T-helper 17 cell (primary cell): Measurements from ENCODE around the gene C1orf21. TPM values are rescaled to one million over a fixed set of nuclear protein-coding genes. Genes with fewer than 3 reads are reported as not detected.
"Not testable (repeated sequence)": the region's sequence is repeated elsewhere in the genome, so short reads cannot be mapped to it uniquely, and the experiment has no call there.

ENCODE experiments used
- ATAC-seq: fragments of 150-1000 bp; cut with Tn5 transposase; 2 replicates; pipeline ENCODE4 v1.10.0; 2021; ENCODE audit warnings: mild to moderate bottlenecking, moderate library complexity
- DNase-seq, 3 donors: peaks; one replicate each; pipeline versions ENCODE4 v3.0.0 to v3.0.0-alpha.2; 2020 to 2021
- H3K9me3 ChIP-seq: one replicate; pipeline ENCODE4 v1.7.0; 2013; ENCODE audit warnings: low read length, mild to moderate bottlenecking; ENCODE audit not compliant: control insufficient read depth, poor library complexity, severe bottlenecking
- H3K27ac Mint-ChIP-seq: one replicate; pipeline ENCODE4 v1.8.0; 2022; ENCODE audit warnings: mild to moderate bottlenecking, moderate library complexity, mixed read lengths
- H3K27me3 Mint-ChIP-seq: one replicate; pipeline ENCODE4 v1.8.0; 2022; ENCODE audit warnings: mixed read lengths
- H3K36me3 Mint-ChIP-seq: one replicate; pipeline ENCODE4 v1.8.0; 2022; ENCODE audit warnings: low read depth, mixed read lengths
- H3K4me1 Mint-ChIP-seq: one replicate; pipeline ENCODE4 v1.8.0; 2022; ENCODE audit warnings: mild to moderate bottlenecking, mixed read lengths
- H3K4me3 Mint-ChIP-seq: one replicate; pipeline ENCODE4 v1.8.0; 2022; ENCODE audit warnings: mild to moderate bottlenecking, moderate library complexity, mixed read lengths
- total RNA-seq, 4 donors: library from RNA in 2 of 4; stranded (reverse) in 2 of 4; gene quantifications; one replicate each; pipeline ENCODE4 v1.2.3 and lab custom pipeline; 2022 to 2026

Gene C1orf21, protein sequence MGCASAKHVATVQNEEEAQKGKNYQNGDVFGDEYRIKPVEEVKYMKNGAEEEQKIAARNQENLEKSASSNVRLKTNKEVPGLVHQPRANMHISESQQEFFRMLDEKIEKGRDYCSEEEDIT
- total RNA-seq (1 to 10 TPM in 1 of 2 donors, under 1 TPM in 1; 0.78 to 1.1 TPM), total RNA-seq (lab: John Stamatoyannopoulos, UW) (0.30 to 2.9 reads per million in 2 donors)

DNA sequence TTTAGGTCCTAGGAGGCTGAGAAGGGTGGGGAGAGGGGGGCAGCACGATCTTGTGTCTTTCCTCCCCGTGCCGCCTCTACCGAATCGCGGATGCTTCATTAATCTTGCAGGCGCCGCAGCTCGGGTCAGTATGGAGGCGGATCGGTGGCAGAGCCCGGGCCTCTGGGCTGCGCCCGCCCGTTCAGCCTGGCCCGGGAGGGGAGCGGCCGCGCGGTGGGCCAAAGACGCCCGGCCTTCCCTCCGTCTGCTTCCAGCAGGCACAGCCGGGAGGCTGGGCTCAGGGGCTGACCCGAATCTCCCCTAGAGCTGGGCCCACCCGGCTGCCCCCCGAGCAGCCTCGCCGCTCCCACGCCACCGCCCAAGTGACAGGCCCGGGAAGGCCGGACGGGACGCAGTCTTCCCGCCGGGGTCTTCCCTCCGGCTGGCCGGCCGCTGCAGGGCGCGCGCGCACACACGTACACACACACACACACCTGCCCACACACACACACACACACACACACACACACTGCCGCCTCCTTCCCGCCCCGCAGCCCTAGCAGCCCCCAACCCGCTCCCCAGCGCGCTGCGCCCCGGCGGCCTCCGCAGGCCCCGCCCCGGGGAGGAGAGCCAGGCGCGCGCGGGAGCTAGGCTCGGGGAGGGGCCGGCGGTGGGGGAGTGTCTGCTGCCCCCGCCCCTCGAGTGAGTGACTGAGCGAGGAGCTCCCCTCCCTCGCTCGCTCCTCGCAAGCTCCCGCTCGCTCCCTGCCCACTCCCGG is at the start of gene C1orf21:
C1orf21 (plus strand) TSS at position 718 of the 757 bp plus-strand sequence. CDS start 90,481 bp downstream, outside the sequence.
- peaks cover 6% of the 10 kb centered on the region for H3K36me3 Mint-ChIP-seq
- DNase-seq = peak; percentile 21 to 36 (median 29)
- peaks cover 82% of the 10 kb centered on the region for H3K27me3 Mint-ChIP-seq
- H3K9me3 ChIP-seq = no peaks in the 10 kb centered on the region
- peak within 1 kb of the TSS; percentile 92 for H3K4me3 Mint-ChIP-seq
- H3K4me1 Mint-ChIP-seq = peaks cover 13% of the 10 kb centered on the region
- peak; percentile 88 for ATAC-seq
- H3K27ac Mint-ChIP-seq = no peak within 1 kb of the TSS

DNA sequence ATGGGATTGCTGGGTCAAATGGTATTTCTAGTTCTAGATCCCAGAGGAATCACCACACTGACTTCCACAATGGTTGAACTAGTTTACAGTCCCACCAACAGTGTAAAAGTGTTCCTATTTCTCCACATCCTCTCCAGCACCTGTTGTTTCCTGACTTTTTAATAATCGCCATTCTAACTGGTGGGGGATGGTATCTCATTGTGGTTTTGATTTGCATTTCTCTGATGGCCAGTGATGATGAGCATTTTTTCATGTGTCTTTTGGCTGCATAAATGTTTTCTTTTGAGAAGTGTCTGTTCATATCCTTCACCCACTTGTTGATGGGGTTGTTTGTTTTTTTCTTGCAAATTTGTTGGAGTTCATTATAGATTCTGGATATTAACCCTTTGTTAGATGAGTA is 49.0 kb upstream of the C1orf21 start:
- not testable (repeated sequence) for H3K9me3 ChIP-seq, ATAC-seq, H3K36me3 Mint-ChIP-seq, DNase-seq, H3K4me3 Mint-ChIP-seq, H3K27ac Mint-ChIP-seq, H3K27me3 Mint-ChIP-seq, H3K4me1 Mint-ChIP-seq

DNA sequence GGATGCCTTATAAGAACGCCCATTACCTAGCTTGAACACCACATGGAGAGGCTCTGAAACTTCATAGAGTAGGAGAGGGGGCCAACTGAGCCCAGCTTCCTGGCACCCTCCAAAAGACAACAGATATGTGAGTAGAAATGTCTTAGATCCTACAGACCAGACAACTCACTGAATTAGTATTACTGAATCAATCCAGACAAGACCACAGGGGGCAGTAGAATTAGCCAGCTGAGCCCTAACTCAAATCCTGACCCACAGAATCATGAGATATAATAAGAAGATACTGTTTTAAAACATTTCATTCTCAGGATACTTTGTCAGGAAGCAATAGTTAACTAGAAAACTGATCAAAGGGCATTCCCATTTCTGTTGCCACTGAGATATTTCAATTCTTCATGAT is 45.8 kb upstream of the C1orf21 start:
- H3K36me3 Mint-ChIP-seq = no peaks in the 10 kb centered on the region
- H3K4me1 Mint-ChIP-seq = no peaks in the 10 kb centered on the region
- H3K27ac Mint-ChIP-seq = no peak overlapping the region
- DNase-seq (no peak), ATAC-seq (no peak)
- no peaks in the 10 kb centered on the region for H3K27me3 Mint-ChIP-seq
- no peaks in the 10 kb centered on the region for H3K9me3 ChIP-seq
- H3K4me3 Mint-ChIP-seq = no peak overlapping the region

DNA sequence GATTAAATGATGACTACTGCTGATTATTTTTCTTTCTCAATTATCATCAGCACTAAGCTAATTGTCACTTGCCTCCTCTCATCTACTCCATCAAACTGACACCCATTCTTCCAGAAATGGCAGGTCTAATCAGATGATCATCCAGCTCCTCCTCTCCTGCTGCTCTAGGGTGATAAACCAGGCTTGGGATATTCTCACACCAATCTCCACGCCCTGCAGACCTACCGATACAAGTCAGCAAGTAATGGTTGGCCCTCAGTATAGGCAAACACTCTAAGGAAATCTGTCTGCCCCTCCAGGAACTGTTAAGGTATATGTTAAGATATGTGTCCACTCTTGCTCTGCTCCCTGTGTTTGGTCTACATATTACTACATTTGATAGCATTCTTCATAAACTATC is 36.3 kb upstream of the C1orf21 start:
- Mint-ChIP-seq H3K4me1 (no peaks in the 10 kb centered on the region), H3K27me3 (peaks cover 23% of the 10 kb centered on the region), H3K36me3 (no peaks in the 10 kb centered on the region), H3K4me3 (no peak overlapping the region), H3K27ac (no peak overlapping the region)
- no peak for ATAC-seq
- no peak for DNase-seq
- H3K9me3 ChIP-seq = no peaks in the 10 kb centered on the region

DNA sequence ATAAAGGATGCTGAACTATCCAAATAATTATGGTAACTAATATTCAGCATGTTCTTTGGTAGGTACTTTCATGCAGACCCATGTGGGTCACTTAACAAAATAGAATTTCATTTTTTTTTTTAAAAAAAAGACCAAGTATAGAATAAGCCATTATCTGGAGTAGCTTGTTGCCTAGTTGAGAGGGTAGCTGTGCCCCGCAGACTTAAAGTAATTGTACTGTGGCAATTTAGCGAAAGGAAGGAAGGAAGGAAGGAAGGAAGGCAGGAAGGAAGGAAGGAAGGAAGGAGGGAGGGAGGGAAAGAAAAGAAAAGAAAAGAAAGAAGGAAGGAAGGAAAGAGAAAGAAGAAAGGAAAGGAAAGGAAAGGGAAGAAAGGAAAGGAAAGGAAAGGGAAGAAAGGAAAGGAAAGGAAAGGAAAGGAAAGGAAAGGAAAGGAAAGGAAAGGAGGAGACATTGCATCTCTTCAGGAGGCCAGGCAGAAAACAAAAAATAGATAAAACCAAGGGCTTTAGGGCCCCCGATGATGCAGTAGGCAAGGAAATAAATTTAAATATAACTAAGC is 35.3 kb upstream of the C1orf21 start:
- peaks cover 26% of the 10 kb centered on the region for H3K27me3 Mint-ChIP-seq
- H3K4me1 Mint-ChIP-seq = no peaks in the 10 kb centered on the region
- peaks cover 3% of the 10 kb centered on the region for H3K36me3 Mint-ChIP-seq
- ATAC-seq = no peak
- DNase-seq = no peak
- H3K9me3 ChIP-seq = no peaks in the 10 kb centered on the region
- no peak overlapping the region for H3K4me3 Mint-ChIP-seq
- H3K27ac Mint-ChIP-seq = no peak overlapping the region

DNA sequence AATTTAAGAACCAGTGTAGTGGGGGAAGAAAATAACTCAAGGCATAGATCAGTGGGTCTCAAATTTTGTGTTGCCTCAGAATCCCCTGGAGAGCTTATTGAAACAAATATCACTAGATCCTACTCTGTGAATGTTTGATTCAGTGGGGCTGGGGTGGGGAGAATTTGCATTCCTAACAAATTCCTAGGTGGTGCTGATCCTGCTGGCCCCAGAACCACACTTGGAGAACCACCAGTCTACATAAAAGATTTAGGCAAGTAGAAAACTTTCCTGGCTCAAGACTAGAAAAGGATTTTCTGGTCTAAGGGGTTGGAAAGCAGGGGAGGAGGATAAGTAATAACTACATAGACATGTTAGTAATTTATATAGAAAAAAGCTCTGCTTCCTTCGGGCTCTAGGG is 34.1 kb upstream of the C1orf21 start:
- Mint-ChIP-seq H3K4me1 (no peaks in the 10 kb centered on the region), H3K27ac (no peak overlapping the region), H3K27me3 (peaks cover 26% of the 10 kb centered on the region), H3K36me3 (peaks cover 3% of the 10 kb centered on the region), H3K4me3 (no peak overlapping the region)
- ATAC-seq = no peak
- no peaks in the 10 kb centered on the region for H3K9me3 ChIP-seq
- DNase-seq = no peak

DNA sequence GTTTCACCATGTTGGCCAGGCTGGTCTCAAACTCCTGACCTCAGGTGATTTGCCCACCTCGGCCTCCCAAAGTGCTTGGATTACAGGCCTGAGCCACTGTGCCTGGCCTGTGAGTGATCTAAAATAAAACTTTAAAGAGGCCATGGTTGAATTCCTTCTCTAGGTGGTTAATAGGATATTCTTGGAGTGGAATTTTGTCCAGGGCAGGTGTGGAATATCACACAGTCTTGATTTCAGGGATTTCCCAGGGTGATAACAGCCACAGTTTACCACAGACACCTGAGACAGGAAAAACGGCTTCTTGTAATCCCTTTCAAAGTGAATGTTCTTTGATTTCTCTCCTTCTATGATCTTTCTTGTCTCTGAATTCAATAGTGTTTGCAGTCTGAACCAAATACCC is 32.1 kb upstream of the C1orf21 start:
- Mint-ChIP-seq H3K27ac (no peak overlapping the region), H3K4me3 (no peak overlapping the region), H3K4me1 (no peaks in the 10 kb centered on the region), H3K27me3 (peaks cover 26% of the 10 kb centered on the region), H3K36me3 (peaks cover 3% of the 10 kb centered on the region)
- H3K9me3 ChIP-seq = no peaks in the 10 kb centered on the region
- no peak for ATAC-seq
- DNase-seq = no peak

DNA sequence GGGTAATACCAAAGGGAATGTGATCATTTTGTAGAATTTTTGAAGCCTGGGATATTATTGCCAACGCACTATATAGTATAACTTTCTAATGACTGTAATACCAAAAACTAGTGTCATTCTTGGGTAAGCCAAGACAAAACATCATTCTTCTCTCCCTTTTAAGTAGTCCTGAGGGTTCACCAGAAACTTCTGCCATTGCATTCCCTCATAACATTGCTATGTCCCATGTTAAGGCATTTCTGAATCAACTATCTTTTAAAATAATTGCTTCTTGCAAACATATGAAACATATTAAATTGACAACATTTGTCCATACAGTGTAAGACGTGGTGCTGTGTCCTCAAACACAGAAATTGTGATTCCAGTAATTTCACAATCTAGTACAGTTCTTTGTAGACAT is 29.9 kb upstream of the C1orf21 start:
- H3K27me3 Mint-ChIP-seq = peaks cover 40% of the 10 kb centered on the region
- ATAC-seq (no peak), DNase-seq (no peak)
- no peak overlapping the region for H3K4me3 Mint-ChIP-seq
- H3K4me1 Mint-ChIP-seq = no peaks in the 10 kb centered on the region
- H3K36me3 Mint-ChIP-seq = peaks cover 3% of the 10 kb centered on the region
- no peaks in the 10 kb centered on the region for H3K9me3 ChIP-seq
- H3K27ac Mint-ChIP-seq = no peak overlapping the region

DNA sequence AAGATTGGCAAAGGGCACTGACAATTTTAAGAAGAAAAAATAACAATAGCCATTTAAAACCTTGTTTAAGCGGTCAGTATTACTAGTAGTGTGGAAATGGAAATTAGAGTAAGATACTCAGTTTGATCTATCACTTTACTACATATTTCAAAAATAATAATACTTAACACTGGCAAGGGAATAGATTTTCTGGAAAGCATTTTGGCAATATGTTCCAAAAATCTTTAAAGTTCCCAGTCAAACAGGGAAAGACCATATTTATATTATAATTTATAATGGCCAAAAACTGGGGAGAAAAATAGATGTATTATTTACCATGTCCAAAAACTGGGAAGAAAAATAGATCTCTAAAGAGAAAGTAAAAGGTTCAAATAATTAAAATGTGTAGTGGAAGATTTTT is 28.6 kb upstream of the C1orf21 start:
- Mint-ChIP-seq H3K36me3 (peaks cover 3% of the 10 kb centered on the region), H3K4me3 (no peak overlapping the region), H3K4me1 (no peaks in the 10 kb centered on the region), H3K27ac (no peak overlapping the region), H3K27me3 (peaks cover 32% of the 10 kb centered on the region)
- no peaks in the 10 kb centered on the region for H3K9me3 ChIP-seq
- ATAC-seq (no peak), DNase-seq (no peak)

DNA sequence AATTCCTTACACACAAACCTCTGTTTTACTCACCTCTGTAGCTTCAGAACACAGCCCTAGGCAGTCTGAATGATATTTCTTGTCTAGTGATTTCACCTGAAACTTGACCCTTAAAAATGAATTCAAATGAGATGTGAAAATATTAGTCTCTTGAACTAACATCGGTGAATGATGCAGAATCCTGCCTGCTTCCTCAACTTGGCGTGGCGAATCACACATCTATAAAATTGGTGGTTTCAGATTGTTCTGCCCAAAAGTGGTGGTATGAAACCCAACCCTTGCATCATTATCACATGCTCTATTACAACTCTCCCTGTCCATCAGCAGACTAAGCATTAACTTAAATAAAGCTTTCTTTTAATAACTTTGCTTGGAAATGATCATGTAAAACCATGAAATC is 26.9 kb upstream of the C1orf21 start:
- ATAC-seq = no peak
- Mint-ChIP-seq H3K4me1 (no peaks in the 10 kb centered on the region), H3K27me3 (peaks cover 37% of the 10 kb centered on the region), H3K4me3 (no peak overlapping the region), H3K36me3 (peaks cover 3% of the 10 kb centered on the region), H3K27ac (no peak overlapping the region)
- no peak for DNase-seq
- no peaks in the 10 kb centered on the region for H3K9me3 ChIP-seq

DNA sequence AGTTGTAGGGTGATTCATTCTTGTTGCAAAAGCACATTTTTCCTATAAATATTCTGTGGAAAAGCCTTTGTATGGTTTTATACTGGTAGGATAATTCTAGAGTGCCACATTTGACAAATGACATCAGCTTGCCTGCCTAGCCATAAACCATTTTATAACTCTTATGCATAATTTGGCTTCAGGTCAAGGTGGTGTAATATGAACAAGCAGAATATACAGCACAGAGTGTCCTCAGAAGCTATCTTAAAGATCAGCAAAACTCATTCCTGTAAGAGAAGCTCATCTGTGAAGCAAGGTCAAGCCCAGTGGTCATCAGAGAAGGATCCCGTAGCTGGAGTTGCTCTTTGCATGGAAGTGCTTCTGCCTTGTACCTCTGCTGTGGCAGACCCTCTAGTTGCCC is 24.0 kb upstream of the C1orf21 start:
- Mint-ChIP-seq H3K4me1 (no peaks in the 10 kb centered on the region), H3K4me3 (no peak overlapping the region)
- ATAC-seq = no peak

DNA sequence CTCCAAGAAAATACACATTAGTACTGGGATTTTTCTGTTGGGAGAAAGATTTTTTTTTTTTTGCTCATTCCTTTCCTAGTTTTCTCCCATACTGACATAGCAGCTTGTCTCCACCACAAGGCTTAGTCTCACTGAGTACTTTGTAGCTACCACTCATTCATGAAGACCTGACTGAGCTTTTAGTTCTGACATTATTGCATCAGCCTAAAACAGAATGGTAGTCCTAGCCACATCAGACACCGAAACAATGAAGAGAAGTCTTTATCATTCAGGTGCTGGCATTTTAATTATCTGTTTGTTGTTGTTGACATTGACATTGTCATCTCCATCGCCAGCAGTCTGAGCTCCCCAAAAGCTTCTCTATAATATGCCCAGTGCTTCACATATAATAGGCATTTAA is 21.1 kb upstream of the C1orf21 start:
- Mint-ChIP-seq H3K36me3 (no peaks in the 10 kb centered on the region), H3K4me1 (no peaks in the 10 kb centered on the region), H3K27ac (no peak overlapping the region), H3K4me3 (no peak overlapping the region), H3K27me3 (peaks cover 45% of the 10 kb centered on the region)
- ATAC-seq = no peak
- H3K9me3 ChIP-seq = no peaks in the 10 kb centered on the region
- no peak for DNase-seq

More for the DNA sequence above, 24.0 kb upstream of the C1orf21 start:
- Mint-ChIP-seq H3K27me3 (peaks cover 38% of the 10 kb centered on the region), H3K27ac (no peak overlapping the region), H3K36me3 (no peaks in the 10 kb centered on the region)
- H3K9me3 ChIP-seq = no peaks in the 10 kb centered on the region
- no peak for DNase-seq

DNA sequence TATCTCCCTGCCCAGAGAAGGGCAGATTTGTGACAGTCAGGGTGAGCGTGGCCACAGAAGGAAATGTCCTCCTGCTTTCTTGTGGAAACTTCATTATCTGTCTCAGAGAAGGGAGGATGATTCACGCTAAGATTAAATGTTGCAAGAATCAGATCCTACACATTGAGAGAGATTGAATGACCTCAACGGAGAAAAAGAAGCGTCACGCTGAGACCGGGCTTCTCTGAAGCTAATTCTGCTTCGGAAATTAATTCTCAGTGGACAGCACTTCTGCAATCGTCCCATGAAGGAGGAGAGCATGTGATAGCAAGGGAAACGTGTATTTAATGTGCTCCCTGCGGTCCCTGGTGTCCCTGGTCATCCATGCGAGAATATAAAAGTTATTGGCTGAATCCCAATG is 19.8 kb upstream of the C1orf21 start:
- no peaks in the 10 kb centered on the region for H3K9me3 ChIP-seq
- H3K4me3 Mint-ChIP-seq = no peak overlapping the region
- ATAC-seq (no peak), DNase-seq (no peak)
- H3K27ac Mint-ChIP-seq = no peak overlapping the region
- H3K36me3 Mint-ChIP-seq = no peaks in the 10 kb centered on the region
- no peaks in the 10 kb centered on the region for H3K4me1 Mint-ChIP-seq
- H3K27me3 Mint-ChIP-seq = peaks cover 50% of the 10 kb centered on the region
